ENCODE results near the gene E2F4.

The E2F4 gene

DNA sequence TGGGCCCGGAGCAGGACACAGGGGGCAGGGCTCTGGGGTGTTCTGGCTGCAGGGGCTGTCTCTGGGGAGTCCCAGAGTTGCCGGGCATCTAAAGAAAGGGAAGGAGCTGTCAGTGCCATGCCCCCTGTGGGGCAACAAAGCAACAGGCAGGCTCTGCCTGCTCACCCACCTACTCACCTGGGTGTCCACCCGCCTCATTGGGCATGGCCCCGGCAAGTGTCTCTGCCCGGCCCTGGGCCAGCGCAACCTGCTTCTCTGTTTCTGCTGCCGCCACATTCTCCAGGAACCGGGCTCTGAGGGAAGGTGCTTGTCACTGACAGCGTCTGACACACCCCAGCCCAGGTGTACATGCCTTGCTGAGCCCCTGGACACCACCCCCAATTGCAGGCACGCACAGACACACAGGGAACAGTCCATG, 42.2 kb downstream of the E2F4 start:
- DNase-seq (ENCODE audit: low read depth, low spot score) = no peak

DNA sequence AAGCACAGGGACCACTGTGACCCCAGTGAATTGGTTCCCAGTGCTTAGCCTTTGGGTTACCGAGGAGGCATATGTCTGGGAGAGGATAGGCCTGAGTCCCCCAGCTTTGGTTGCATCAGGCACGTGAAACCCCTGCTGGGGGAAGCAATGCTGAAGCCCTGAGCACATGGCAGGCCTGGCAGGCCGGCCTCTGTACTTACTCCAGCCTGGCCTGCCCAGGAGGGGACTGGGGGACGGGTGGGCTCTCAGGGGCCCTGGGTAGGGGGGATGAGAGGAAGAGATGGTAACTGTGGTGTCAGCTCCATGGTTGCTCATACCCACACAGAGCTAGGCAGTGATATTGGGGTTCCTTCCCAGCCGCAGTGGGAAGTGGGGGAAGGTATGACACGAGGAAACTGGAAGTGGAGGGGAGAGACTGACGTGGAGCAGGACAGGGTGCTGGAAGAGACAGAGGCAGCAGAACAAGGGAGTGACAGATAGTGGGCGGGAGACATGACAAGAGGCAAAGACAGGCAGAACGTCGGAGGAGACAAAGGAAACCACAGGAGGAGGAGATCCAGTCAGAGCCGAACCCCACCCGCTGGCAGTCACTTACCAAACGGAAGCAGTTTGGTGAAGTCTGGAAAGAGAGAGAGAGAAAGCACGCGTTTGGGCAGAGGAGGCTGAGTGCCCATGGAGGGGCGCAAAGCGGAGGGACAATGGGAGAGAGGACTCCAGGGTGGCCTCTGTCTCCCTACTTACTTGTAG, 44.0 kb downstream of the E2F4 start:
- no peak for DNase-seq (ENCODE audit: low read depth, low spot score)

DNA sequence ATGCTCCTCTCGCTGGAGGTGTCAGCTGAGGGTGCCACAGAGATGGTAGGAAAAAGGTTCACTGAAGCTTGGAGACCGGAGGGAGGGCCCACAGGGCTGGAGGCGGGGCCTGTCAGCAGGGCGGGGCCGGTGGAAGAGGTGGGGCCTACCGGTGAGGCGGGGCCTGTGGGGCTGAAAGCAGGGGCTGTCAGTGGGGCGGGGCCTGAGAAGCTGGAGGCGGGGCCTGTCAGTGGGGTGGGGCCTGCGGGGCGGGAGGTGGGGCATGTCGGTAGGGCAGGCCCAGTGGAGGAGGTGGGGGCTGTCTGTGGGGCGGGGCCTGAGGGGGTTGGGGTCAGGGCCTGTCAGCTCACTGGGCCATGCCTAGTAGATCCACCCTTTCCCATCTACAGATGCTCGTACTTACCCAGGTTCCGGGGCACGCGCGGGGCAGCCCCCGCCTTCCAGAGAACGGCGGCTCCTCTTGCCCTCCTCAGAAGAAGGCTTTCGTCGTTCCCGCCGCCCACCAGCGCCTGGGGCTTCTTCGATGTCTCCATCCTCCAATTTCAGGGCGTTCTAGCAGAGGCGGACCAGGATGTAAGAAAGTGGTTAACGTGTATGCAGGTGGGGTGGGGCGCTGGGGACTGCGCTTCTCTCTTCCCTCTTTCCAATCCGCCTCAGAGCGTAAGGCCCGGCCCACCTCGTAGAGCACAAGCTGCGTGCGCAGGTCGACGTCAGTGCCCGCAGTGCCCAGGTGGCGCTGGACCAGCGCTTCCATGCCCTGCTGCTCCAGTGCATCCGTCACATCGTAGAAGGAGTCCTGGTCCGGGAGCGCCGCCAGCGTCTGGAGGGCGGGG, 44.8 kb downstream of the E2F4 start:
- no peak for DNase-seq (ENCODE audit: low read depth, low spot score)

DNA sequence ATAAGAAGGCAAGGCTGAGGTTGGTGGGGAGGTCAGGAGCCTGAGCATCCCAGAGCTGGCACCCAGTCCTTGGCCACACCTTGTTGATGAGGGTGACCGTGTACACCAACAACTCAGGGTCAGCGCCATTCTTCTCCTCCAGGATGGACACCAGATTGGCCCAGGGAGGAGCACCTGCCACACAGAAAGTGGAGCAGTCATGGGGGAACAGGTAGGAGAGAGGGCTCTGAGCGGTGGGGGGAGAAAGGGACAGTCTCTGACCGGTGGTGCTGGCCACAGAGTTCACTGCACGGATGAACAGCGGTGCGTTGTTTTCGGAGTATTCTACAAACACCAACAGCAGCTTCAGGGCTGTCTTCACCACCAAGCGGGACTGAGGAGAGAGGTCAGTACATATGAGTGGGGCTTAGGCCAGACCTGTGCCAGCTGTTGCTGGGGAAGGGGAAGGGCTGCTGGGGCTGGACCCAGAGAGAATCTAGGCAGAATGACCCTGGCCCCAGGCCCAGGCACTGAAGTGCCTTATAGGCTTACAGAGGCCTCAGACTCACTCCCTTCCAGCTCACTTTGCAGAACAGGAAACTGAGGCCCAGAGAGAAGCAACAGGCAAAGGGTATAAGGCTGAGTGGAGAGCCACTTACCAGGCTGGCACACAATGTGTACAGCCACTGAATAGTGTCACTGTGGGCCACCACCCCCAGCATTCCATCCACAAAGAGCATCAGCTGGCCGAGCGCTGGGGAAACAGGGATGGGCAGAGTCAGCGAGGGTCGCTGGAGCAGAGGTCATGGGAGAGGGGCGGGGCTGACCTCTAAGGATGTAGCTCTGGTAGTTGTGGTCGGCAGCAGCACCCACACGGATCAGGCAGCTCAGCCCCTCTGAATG, 45.7 kb downstream of the E2F4 start:
- DNase-seq (ENCODE audit: low read depth, low spot score) = no peak

DNA sequence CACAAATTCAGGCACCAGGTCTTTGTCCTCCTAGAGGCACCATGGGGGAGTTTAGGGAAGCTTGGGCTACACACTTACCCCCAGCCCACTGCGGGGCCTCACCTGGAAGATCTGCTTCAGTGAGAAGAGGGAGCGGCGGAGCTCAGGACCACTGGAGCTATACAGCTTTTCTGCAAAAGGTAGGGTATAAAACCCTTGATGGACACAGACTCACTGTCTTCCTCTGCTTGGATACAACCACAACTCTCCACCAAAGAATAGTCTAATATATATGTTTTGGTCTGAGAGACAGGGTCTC, 46.3 kb downstream of the E2F4 start:
- DNase-seq (ENCODE audit: low read depth, low spot score) = no peak

DNA sequence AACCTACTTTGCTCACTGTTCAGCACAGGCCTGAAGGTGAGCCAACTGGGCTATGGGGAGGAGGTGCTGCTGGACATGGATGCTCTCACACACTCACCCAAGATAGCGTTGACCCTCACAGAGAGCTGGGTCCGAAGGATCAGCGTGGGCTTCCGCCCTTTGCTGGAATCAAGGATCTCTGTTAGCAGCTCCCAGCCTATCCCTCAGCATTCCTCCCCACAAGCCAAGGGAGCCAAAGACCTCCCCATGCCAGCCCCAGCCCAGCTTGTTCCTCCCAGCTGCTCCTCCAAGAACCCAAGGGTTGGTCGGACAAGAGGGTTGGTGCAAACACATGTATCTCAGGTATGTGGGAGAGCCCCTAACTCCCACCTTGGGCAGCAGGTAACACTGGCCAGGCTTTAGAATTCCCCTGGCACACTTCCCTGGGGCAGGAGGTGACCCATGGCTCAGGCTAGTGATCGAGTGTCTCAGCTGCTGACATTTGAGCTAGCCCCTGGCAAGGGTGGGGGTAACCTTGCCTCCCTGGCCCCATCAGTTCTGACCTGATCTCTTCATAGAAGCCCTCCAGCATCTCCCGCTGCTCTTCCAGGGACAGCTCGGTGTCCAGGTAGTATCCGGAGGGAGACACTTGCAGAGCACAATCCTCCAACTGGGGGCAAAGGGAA, 47.0 kb downstream of the E2F4 start:
- DNase-seq (ENCODE audit: low read depth, low spot score) = no peak

DNA sequence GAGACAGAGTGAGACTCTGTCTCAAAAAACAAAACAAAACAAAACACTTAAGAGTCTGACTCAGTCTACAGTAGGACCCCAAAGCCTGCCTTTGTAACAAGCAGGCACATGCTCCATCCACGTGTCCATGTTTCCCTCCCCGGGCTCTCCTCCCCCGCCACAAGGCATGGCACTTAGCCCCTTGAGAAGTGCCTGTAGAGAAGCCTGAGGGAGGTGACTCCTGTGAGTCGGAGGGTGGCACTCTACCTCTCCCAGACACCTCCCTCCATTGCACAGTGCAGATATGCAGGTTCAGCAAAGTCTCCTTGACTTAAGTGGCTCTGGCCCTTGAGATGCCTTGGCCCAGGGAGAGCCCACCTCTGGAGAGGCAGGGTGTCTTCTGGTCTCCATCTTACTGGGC, 48.6 kb downstream of the E2F4 start:
- DNase-seq (ENCODE audit: low read depth, low spot score) = no peak

DNA sequence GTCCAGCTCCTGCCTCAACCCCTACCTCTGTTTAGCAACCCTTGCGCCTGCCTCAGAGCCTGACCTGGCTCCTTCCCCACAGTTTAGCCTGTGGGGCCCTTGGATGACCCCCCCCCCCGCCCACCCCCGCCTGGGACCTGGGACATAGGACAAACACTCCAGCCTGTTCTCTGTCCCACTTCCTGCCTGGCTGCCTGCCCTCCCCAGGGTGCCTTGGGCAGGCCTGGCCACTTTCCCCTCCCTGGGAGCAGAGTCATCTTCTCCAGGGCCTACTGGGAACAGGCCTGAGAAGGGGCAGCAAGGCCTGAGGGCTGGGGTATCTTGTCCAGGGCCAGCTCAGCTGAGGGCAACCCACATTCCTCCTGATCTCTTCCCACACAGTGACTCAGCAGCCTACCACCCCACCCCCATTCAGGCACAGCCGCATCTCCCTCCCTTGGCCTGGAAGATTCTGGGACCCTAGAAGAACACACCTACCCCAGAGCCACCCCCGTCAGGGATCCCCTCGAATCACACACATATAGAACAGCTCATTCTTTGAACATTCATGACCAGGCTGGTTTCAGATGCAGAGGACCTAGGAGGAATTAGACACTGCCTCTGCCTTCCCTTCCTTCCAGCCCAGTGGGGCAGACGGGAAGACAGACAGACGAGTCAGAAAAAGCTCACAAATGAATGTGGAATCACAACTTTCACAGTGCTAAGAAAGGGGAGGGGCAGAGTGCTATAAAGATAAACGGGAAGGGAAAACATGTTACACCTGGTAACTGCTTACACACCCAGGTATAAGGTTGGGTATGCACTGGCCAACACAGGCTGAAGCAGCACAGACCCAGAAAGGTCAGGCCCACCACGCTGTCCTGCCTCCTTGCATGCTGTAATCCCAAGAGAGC, 49.3 kb downstream of the E2F4 start:
- no peak for DNase-seq (ENCODE audit: low read depth, low spot score)

DNA sequence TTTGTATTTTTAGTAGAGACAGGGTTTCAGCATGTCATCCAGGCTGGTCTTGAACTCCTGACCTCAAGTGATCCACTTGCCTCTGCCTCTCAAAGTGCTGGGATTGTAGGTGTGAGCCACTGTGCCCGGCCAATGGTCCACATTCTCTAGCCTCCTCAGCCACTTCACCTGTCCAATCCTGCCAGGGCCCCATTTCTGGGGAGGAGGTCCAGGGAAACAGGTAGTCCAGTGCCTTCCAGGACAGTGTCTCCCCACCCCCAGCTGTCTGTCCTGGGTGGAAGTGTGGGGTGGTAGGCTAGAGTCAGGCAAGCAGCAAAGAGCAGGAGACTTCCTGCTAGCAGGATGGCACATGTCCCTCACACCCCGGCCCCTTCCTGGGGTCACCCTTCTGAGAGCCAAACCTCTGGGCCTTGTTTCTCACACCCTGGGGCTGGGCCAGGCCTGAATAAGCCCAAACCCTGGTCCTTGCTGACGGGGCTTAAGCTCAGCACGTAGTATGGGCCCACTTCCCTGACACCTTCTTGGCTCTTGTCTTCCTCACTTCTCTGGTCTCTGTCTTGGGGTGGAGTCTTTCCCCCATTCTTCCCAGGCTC, 50.3 kb downstream of the E2F4 start:
- no peak for DNase-seq (ENCODE audit: low read depth, low spot score)

DNA sequence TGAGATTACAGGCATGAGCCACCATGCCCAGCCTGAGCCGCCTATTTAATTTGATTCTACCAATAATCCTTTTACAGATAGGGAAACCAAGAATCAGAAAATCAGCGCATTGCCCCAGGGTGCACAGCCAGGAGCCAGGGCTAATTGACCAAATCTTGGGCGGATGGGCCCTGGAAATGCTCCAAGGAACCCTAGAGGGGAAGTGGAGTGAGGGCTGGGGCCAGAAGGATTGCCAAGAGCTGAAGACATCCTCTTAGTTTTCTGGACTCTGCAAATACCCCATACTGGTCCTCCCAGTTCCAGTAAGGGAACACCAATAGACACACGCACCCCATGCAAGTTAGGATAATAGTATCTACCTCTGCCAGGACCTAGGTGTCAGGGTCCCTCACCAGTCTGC, 51.5 kb downstream of the E2F4 start:
- DNase-seq (ENCODE audit: low read depth, low spot score) = no peak

DNA sequence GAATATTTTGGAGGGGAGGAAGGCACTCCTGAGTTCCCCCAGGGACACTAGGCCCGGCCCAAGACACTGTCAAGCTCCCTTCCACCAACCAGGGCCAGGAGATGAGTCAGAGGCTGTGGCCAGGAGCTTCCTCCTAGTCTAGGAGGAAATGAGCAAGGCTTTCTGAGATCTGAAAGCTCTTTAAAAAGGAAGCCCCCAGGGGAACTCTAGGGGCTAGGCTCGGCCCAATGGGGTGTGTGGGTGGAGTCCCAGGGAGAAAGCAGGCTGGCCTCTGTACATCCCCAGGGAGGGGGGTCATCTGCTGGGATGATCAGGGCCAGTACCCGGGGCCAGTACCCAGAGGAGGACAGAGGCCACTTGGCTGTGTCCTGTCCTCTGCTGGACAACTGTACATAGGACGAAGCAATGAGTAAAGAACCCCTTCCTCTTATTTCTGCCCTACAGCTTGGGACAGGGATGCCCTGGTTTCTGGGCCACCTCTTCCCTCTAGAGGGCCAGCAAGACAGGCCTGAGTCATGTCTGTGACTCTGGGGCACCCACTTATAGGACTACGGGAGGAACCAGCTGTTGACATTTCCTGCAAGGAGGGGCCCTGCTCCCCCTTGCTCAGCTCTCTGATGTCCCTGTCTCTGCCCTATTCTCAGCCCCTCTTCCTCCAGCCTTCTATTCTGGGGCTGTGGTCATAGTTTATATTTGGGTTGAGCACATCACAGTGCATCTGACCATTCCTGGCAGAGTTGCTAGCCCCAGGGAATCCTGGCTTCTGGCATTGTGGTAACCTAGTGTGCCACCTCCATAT, 52.6 kb downstream of the E2F4 start:
- no peak for DNase-seq (ENCODE audit: low read depth, low spot score)

DNA sequence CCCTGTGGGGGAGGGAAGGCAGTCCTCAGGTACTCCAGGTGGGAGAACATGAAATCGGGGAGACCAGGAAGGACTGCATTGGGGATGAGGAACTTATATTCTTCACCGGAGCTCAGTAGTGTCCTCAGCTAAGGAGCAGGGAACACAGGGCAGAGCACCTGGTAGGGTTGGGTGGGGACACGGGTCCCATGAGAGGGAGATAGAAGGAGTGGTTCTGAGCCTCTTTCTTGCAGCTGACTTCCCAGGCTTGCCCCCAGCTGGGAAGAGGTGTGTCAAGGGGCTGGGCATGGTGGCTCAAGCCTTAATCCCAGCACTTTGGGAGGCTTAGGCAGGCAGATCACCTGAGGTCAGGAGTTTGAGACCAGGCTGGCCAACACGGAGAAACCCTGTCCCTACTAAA, 53.2 kb downstream of the E2F4 start:
- no peak for DNase-seq (ENCODE audit: low read depth, low spot score)

DNA sequence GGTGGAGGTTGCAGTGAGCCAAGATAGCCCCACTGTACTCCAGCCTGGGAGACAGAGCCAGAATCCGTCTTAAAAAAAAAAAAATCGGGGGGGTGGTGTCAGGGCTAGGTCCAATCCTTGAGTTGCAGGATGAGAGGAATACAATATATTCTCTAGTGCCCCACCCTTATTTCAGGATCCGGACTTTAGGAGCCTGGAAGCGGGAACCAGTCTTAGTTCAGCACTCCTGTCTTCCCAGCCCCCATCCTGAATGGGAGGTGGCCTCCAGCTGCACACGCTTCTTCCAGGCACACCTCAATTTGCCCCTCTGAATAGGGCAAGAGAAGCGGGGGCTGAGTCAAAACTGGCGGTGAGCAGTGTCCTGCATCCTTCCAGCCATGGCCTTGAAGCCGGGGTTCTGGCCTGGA, 53.7 kb downstream of the E2F4 start:
- DNase-seq (ENCODE audit: low read depth, low spot score) = no peak

DNA sequence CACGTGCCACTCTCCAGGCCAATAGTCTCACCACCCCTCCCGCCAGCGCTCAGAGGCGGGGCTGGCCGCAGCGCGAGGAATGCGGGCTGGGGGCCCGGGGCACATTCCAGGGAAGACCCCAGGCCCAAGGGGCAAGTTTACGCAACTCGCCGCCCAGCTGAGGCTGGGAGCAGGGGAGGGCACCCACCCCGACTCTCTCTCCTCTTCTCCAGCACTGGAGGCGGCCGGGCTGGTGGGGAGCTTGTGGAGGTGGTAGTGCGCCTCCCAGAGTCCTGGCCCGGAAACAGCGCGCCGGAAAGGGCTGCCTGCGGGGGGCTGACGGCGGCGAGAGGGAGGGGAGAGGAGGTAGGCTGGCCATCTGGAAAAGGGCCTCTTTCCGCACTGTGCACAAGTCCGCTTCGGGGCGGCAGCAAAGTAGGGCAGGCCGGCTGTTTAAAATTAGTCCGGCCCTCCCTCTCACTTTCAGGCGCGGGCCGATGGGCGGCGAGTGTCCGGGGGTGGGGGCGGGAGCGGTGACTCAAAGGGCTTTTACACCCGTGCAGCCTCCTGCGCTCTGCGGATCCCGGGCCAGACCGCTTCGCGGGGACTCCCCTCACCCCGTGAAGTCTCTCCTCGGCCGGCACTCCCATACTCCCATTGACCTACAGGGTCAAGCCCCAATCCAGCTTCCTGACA, 54.3 kb downstream of the E2F4 start:
- no peak for DNase-seq (ENCODE audit: low read depth, low spot score)

DNA sequence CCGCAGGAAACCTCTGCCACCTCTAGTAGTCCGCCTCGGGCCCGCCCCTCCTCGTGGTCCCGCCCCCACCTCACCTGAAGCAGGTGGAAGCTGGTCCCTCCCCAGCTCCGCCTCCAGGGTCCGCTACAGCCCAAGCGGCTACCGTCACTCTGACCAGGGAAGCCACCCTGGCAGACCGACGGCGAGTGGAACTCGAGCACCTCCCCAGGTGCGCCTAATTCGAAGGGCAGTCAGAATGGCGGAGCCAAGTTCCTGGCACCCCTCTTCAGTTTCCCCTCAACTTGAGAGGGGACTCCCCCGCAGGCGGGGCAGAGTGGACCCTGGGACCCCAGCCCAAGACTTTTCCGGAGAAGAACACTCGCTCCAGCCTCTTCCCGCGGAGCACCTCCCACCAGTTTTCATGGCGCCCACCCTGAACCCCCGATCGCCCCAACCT, 54.8 kb downstream of the E2F4 start:
- no peak for DNase-seq (ENCODE audit: low read depth, low spot score)

DNA sequence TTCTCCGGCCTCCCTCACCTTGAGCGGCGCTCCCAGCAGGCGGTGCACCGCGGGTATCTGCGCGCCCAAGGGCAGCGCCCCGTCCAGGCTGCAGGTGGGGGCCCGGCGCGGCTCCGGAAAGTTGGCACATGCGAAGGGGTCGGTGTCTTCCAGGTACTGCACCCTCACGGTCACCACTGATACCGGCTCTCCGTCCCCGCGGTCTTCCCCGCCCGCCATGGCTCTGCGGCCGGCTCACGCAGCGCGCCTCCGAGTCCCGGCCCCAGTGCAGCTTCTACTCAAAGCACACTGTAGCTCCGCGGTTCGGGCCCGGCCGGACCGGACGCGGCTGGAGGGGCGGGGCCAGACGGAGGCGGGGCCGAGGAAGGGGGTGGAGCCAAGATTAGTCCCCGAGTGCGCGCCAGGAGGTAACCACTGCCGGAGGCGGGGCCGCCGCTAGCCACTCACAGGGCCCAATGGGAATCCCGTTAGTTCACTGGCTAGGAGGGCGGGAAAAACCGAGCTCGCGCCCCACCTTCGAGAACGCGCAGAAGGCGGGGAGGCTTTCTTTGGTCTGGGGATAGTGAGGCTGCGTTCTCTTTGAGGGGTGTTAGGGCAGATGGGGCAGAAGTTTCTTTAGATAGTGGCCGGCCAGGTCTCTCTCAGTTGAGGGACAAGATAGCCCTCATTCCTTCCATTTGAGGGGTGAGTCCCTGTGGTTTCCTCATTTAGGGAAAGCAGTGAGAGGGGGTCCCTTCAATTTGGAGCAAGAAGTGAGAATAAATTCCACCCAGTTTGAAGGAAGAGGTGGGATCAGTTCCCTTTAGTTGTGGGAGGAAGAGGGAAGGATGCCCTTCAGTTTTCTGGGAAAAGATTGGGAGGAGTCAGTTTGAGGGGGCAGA, 55.5 kb downstream of the E2F4 start, which contains the start of gene FHOD1:
FHOD1 (minus strand) TSS at position 290 of the 881 bp plus-strand sequence; CDS start at position 219, 71 bp downstream.
- DNase-seq (ENCODE audit: low read depth, low spot score) = no peak

DNA sequence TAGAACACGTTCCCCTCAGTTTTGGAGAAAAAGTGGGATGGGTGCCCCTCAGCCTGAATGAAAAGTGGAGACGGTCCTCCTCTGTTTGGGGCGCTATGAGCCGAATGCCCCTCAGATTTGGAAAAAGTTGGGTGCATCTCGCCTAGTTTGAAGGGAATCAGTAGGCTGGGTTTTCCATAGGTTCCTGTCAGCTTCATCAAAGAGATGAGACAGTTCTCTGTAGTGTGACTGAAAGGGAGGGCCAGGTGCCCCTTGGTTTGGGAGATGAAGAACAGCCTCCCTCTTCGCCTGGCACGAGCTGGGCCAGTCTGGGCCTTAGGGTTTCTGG, 56.1 kb downstream of the E2F4 start:
- DNase-seq (ENCODE audit: low read depth, low spot score) = no peak

All from iPS DF 19.7 (cell line).